ENCODE data around the gene ELOB.

Gene ELOB

GRCh38 chr16:2777231-2777902 is at the start of gene ELOB:
TSS of gene ELOB (minus strand) at chr16:2777280. CDS start at chr16:2777239, 41 bp downstream.
- DNase-seq (ENCODE audit: insufficient read length, low spot score) (peak; percentile 97), FAIRE-seq (peak; percentile 33)

GRCh38 chr16:2825906-2826305 is 48.8 kb upstream of the ELOB start:
- DNase-seq (ENCODE audit: insufficient read length, low spot score) (no peak), FAIRE-seq (no peak)

- FAIRE-seq (no peak), DNase-seq (ENCODE audit: insufficient read length, low spot score) (no peak)
Observed at GRCh38 chr16:2825049-2825742, 48.1 kb upstream of the ELOB start.

- FAIRE-seq (no peak), DNase-seq (ENCODE audit: insufficient read length, low spot score) (no peak)
Observed at GRCh38 chr16:2824626-2825025, 47.5 kb upstream of the ELOB start.

- no peak for DNase-seq (ENCODE audit: insufficient read length, low spot score)
- no peak for FAIRE-seq
Observed at GRCh38 chr16:2822496-2822895, 45.4 kb upstream of the ELOB start.

GRCh38 chr16:2822158-2822495 is 45.0 kb upstream of the ELOB start:
- FAIRE-seq = no peak
- no peak for DNase-seq (ENCODE audit: insufficient read length, low spot score)

- no peak for DNase-seq (ENCODE audit: insufficient read length, low spot score)
- FAIRE-seq = no peak
Observed at GRCh38 chr16:2821487-2822157, 44.5 kb upstream of the ELOB start.

- FAIRE-seq (no peak), DNase-seq (ENCODE audit: insufficient read length, low spot score) (no peak)
Observed at GRCh38 chr16:2820836-2821486, 43.9 kb upstream of the ELOB start.

GRCh38 chr16:2819939-2820835 is 43.1 kb upstream of the ELOB start:
- FAIRE-seq = no peak
- no peak for DNase-seq (ENCODE audit: insufficient read length, low spot score)

- FAIRE-seq (no peak), DNase-seq (ENCODE audit: insufficient read length, low spot score) (no peak)
Observed at GRCh38 chr16:2819179-2819938, 42.3 kb upstream of the ELOB start.

GRCh38 chr16:2818272-2818876 is 41.3 kb upstream of the ELOB start:
- DNase-seq (ENCODE audit: insufficient read length, low spot score) (no peak), FAIRE-seq (no peak)

- FAIRE-seq = no peak
- no peak for DNase-seq (ENCODE audit: insufficient read length, low spot score)
Observed at GRCh38 chr16:2817340-2818271, 40.5 kb upstream of the ELOB start.

- FAIRE-seq = no peak
- DNase-seq (ENCODE audit: insufficient read length, low spot score) = no peak
Observed at GRCh38 chr16:2816751-2817339, 39.8 kb upstream of the ELOB start, which contains the start of gene PRSS21. TSS of gene PRSS21 (plus strand) at chr16:2817237. CDS start at chr16:2817269, 32 bp downstream.

- FAIRE-seq = no peak
- no peak for DNase-seq (ENCODE audit: insufficient read length, low spot score)
Observed at GRCh38 chr16:2815299-2815771, 38.3 kb upstream of the ELOB start.

GRCh38 chr16:2814551-2815298 is 37.6 kb upstream of the ELOB start:
- DNase-seq (ENCODE audit: insufficient read length, low spot score) (no peak), FAIRE-seq (no peak)

GRCh38 chr16:2813771-2814221 is 36.7 kb upstream of the ELOB start:
- DNase-seq (ENCODE audit: insufficient read length, low spot score) = no peak
- FAIRE-seq = no peak
